GM12875 (cell line): Measurements from ENCODE around the gene NEK6.
A peak's percentile ranks its signal among the peaks of the same experiment; 100 is the strongest.

Experiments
- H3K4me3 ChIP-seq: one replicate; pipeline ENCODE4 v1.5.1; 2011; ENCODE audit warnings: low read depth, low read length, control low read depth
- TF ChIP-seq, protein P1 (sequence below): IDR thresholded peaks from 2 replicates; pipeline ENCODE4 v1.5.1; 2011; ENCODE audit warnings: low read depth, mild to moderate bottlenecking, control low read depth, inconsistent platforms, low read length, moderate library complexity, borderline replicate concordance; ENCODE audit not compliant: insufficient read depth

NEK6 gene

DNA sequence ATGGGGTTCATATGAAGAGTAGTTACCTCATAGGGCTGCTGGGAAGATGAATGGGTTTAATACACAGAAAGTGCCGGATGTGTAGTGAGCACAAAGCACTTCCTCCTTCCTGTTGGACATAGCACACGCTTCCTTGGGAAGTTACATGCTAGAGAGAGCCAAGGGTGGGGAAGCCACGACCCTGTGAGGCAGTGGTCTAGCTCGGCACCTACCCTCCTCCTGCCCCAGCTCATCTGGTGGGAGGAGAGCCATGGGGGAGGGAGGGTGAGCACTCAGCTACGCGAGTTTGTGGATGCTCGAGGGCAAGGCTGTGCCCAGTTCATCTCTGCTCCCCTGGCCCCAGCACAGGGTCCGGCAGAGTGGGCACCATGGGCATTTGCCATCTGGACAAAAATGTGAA lies 43.6 kb upstream of the NEK6 start:
- TF ChIP-seq, protein P1, sequence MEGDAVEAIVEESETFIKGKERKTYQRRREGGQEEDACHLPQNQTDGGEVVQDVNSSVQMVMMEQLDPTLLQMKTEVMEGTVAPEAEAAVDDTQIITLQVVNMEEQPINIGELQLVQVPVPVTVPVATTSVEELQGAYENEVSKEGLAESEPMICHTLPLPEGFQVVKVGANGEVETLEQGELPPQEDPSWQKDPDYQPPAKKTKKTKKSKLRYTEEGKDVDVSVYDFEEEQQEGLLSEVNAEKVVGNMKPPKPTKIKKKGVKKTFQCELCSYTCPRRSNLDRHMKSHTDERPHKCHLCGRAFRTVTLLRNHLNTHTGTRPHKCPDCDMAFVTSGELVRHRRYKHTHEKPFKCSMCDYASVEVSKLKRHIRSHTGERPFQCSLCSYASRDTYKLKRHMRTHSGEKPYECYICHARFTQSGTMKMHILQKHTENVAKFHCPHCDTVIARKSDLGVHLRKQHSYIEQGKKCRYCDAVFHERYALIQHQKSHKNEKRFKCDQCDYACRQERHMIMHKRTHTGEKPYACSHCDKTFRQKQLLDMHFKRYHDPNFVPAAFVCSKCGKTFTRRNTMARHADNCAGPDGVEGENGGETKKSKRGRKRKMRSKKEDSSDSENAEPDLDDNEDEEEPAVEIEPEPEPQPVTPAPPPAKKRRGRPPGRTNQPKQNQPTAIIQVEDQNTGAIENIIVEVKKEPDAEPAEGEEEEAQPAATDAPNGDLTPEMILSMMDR = no peak

DNA sequence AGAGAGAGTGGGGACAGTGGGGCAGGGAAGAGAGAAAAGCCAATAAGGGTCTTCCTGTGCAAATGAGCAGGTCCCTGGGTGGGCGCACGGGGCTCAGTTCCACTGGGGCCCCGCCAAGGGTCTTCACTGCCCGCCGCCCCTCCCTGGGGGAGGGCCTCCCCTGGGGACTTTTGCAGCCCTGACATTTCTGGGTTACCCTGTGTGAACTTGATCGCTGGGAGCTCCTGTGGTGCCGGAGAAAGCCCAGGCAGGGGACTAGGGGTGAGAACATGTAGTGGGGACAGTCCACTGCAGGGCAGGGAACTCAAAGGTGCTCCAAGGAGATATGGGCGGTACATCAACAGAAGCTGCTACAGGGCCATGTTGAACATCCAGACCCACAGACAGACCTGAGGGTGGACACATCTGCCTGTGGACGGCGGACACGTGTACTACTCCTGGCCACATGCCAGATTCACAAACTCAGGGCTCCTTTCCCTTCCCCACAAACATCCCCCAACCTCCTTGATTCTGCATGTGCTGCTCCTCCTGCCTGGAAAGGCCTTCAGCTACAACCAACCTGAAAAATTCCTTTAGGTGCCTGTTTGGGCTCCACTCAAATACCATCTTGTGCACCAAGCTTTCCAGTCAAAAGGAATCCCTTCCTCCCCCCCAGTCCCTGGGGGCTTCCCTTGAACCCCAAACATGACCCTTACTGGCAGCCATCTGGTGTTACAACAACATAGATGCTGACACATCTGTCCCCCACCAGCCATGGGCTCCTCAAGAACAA lies 43.0 kb upstream of the NEK6 start:
- no peak overlapping the region for H3K4me3 ChIP-seq
- TF ChIP-seq, protein P1 = no peak

More for the DNA sequence above, 43.6 kb upstream of the NEK6 start:
- H3K4me3 ChIP-seq = no peak overlapping the region

DNA sequence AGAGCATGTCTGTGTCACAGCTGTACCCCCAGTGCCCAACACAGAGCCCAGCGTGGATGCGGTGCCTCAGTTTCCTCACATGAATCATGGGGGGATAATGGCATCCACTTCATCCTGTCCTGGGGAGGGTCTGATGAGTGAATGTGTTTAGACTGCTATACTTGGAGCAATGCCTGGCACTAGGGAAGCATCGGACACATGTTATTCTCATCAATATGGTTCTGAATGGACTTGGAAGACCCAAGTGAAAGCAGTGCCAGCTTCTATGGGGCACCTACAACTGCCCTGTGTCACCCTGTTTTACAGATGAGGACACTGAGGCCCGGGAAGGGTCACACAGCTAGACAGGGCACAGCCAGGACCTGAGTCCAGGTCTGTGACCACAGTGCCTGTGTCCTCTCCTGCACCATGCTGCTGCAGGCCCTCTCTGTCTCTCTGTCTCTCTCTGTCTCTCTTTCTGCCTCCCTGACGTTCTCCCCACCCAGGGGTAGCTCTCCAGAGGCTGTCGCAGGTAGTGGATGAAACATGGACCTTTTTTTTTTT lies 42.3 kb upstream of the NEK6 start:
- TF ChIP-seq, protein P1 = no peak
- no peak overlapping the region for H3K4me3 ChIP-seq

DNA sequence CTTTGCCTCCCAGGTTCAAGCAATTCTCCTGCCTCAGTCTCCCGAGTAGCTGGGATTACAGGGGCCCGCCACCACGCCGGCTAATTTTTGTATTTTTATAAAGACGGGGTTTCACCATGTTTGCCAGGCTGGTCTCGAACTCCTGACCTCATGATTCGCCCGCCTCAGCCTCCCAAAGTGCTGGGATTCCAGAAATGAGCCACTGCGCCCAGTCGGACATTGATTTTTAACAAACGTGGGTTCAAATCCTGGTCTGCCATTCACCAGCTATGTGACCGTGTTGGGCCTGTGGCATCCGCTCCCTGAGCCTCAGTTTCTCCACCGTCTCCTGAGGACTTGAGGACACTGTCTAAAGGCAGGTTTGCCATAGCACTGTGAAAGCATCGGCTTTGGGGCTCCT lies 41.8 kb upstream of the NEK6 start:
- TF ChIP-seq, protein P1 = no peak
- no peak overlapping the region for H3K4me3 ChIP-seq

DNA sequence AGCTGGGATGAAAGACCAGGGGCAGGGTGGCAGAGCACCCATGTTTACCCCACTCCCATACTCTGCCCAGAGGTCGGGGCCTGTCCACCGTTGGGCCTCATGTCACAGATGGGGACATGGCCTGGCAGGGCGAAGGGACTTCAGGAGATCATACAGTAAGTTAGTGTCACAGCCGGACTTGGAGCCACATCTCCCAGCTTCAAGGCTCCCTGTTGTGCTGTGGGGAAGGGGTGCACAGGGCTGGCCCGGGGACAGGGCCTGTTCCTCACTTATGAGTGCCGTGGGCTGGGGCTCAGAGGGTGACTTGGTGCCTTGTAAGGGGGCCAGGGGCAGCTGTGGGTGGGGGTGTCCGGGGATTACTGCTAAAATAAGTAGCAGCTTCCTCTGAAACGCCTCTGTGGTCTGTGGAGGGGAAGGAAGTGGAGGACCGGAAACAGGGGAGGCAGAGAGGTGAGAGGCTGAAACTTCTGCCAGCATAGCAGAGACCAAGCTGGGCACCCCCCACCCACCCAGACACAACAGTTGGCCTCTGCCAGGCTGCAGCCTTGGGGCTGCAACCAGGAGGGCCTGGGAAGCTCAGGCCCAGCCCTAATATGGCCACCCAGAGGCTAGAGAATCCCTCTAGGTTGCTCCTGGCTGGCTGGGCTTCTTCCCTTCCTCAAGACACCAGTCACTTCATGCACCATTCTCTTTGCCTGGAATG lies 41.1 kb upstream of the NEK6 start:
- H3K4me3 ChIP-seq = peak overlapping the region; percentile 36
- TF ChIP-seq, protein P1 = no peak

DNA sequence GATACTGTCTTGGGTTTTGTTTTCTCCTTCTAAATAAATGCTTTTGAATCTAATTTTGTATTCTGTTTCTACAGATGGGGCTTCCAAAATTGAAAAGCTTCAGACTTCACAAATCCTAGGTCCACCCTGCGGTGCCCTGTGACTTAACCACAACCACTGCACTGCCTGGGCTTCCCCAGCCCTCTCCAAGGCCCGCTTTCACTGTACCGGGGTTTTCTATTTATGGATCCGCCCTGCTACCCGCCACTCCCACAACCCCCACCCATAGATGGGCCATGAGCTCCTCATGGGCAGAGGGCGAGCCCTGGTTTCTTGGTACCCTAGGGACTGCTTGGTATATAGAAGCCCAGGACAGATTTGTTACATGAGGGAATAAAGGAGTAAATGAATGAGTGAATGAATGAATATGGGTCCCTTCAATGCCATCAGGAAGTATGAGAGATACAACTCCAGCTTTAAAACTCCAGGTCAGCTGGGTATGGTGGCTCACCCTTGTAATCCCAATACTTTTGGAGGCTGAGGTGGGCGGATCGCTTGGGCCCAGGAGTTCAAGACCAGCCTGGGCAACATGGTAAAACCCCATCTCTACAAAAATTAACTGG lies 39.8 kb upstream of the NEK6 start:
- no peak overlapping the region for H3K4me3 ChIP-seq

More for the DNA sequence above, 39.8 kb upstream of the NEK6 start:
- TF ChIP-seq, protein P1 = no peak
